ENCODE measurements around the gene KCNJ6. TPM values are rescaled to one million over a fixed set of nuclear protein-coding genes. Genes with fewer than 3 reads are reported as not detected.
A peak's percentile ranks its signal among the peaks of the same experiment; 100 is the strongest.

KCNJ6 gene
- total and polyA plus RNA-seq, 2 of the 8 experiments (the other 6 are each of a cell fraction or from before 2014, with no cell fraction given) = 0.51 to 1.2 TPM

- H3K9me3 ChIP-seq (ENCODE audit: insufficient read depth in 2 of 2, low read depth in 1 of 2, low read length in 1 of 2) = peaks cover 0 to 9% of the 10 kb centered on the region in 2 experiments; a peak in 2 of 4 replicates
- no peaks in the 10 kb centered on the region for H3K79me1 ChIP-seq (ENCODE audit: low read depth, low read length)
- H2BK5ac ChIP-seq (ENCODE audit: low read depth, low read length) = peak overlapping the region; percentile 35; the same call in 1 of the 2 replicates
- H3K18ac ChIP-seq (ENCODE audit: extremely low read depth, low read length) = no peak overlapping the region
- ChIA-PET CTCF (ENCODE audit: partially characterized antibody) (interaction anchor here (0.6 to 1.9 kb wide), 6 partner anchors 12 to 383 kb away, joined by 3 to 7 read pairs (median 3); no protein-coding TSS in a partner anchor), POLR2A (ENCODE audit: partially characterized antibody) (interaction anchor here (0.9 kb wide), 1 partner anchor 10 kb away, joined by 3 read pairs; no protein-coding TSS in a partner anchor)
- H4K20me1 ChIP-seq (replicated peaks in 1 of 2; ENCODE audit: control insufficient read depth in 1 of 2, insufficient read depth in 2 of 2, low read length in 2 of 2) = no peaks in the 10 kb centered on the region
- no peak overlapping the region for H2BK12ac ChIP-seq (ENCODE audit: low read depth, low read length)
- no peaks in the 10 kb centered on the region for H3K79me2 ChIP-seq (ENCODE audit: control insufficient read depth in 1 of 2, insufficient read depth in 2 of 2, low read length in 2 of 2)
- no peak overlapping the region for H4K5ac ChIP-seq (ENCODE audit: insufficient read length, low read depth, low read length)
- no peaks in the 10 kb centered on the region for H3K27me3 ChIP-seq (replicated peaks in 1 of 4; ENCODE audit: control insufficient read depth in 3 of 4, extremely low read depth in 1 of 4, insufficient read depth in 3 of 4, low read length in 3 of 4)
- no peak overlapping the region for H3K4me3 ChIP-seq (ENCODE audit: extremely low read depth in 1 of 4, insufficient read depth in 2 of 4, low read depth in 3 of 4, low read length in 4 of 4)
- no peak overlapping the region for H2AK5ac ChIP-seq (ENCODE audit: low read depth, low read length)
- H3K4me1 ChIP-seq (replicated peaks in 1 of 4; ENCODE audit: control insufficient read depth in 3 of 4, insufficient read depth in 4 of 4, low read length in 3 of 4) = no peaks in the 10 kb centered on the region
- no peak overlapping the region for H3K27ac ChIP-seq (ENCODE audit: low read depth, low read length)
- no peak overlapping the region for H4K8ac ChIP-seq (ENCODE audit: extremely low read depth, insufficient read depth, low read length)
- H3K23ac ChIP-seq (ENCODE audit: insufficient read length) = no peak overlapping the region
- no peak overlapping the region for H2BK120ac ChIP-seq (replicated peaks; ENCODE audit: low read depth, low read length)
- H2BK15ac ChIP-seq (ENCODE audit: low read length) = 0 out of 2 replicates have a peak overlapping the region, but pooled peaks have one; percentile 0
- 0 out of 2 replicates have a peak overlapping the region, but pooled peaks have one; percentile 16 for H2BK20ac ChIP-seq (ENCODE audit: low read length)
- no peak overlapping the region for H3K56ac ChIP-seq (replicated peaks; ENCODE audit: insufficient read length, low read depth, low read length)
- H3K23me2 ChIP-seq (ENCODE audit: low read depth, low read length) = no peaks in the 10 kb centered on the region; the same call in 1 of the 2 replicates
- no peak overlapping the region for H4K91ac ChIP-seq (replicated peaks; ENCODE audit: insufficient read length, low read length)
- FAIRE-seq = no peak
- no peak overlapping the region for H3K4ac ChIP-seq (replicated peaks; ENCODE audit: insufficient read length, low read depth, low read length)
- H3K14ac ChIP-seq (ENCODE audit: insufficient read length) = no peak overlapping the region
- H3K9ac ChIP-seq (replicated peaks in 1 of 4; ENCODE audit: extremely low read depth in 1 of 4, low read depth in 3 of 4, low read length in 3 of 4) = no peak overlapping the region
- no peaks in the 10 kb centered on the region for H3K36me3 ChIP-seq (ENCODE audit: control insufficient read depth in 2 of 4, insufficient read depth in 4 of 4, low read length in 3 of 4)
- TF ChIP-seq RNF2 (IDR thresholded peaks at IDR 0.05; ENCODE audit: borderline replicate concordance, low read depth, low read length, missing control alignments, poor library complexity, severe bottlenecking) (no peak), CREB1 (IDR thresholded peaks at IDR 0.05) (no peak), RAD21 (IDR thresholded peaks at IDR 0.05 in 1 of 2, conservative IDR thresholded peaks at IDR 0.05 in 1 of 2; ENCODE audit: low read depth in 2 of 2, low read length in 2 of 2) (peak in 1 of 2 experiments; percentile 15; a peak in 1 of 4 replicates), RBBP5 (IDR thresholded peaks at IDR 0.05; ENCODE audit: borderline replicate concordance, low read depth, low read length) (no peak)
- no peak overlapping the region for H2AFZ ChIP-seq (ENCODE audit: low read length)
- 86% methylated on average over 7 of the region's 7 CpGs; no CpG with 5 or more reads in 1 of the 2 experiments for WGBS, 2 experiments (ENCODE audit: extremely low coverage in 1 of 2, insufficient coverage in 1 of 2, insufficient read length in 1 of 2, insufficient replicate concordance in 2 of 2, low coverage in 1 of 2, low lambda C conversion rate in 2 of 2, missing lambda C conversion rate in 1 of 2)
- no peak overlapping the region for H3K4me2 ChIP-seq (ENCODE audit: insufficient read depth in 1 of 2, low read depth in 2 of 2, low read length in 2 of 2)
- DNase-seq (ENCODE audit: low read depth in 1 of 2, low spot score in 2 of 2) = no peak
These were observed 257.3 kb downstream of the KCNJ6 start for GRCh38 chr21:37658817-37659458.
